HG03521 (cell line): Measurements from ENCODE around the gene RET.

ENCODE experiments used
- ATAC-seq: cut with Tn5 transposase; IDR thresholded peaks from one replicate; pipeline ENCODE4 v1.9.1; 2021; ENCODE audit warnings: mild to moderate bottlenecking, moderate library complexity; ENCODE audit not compliant: unreplicated experiment

The RET gene

GRCh38 chr10:43044448-43044921, 32.4 kb upstream of the RET start:
- ATAC-seq: no peak

- ATAC-seq: no peak
Observed at GRCh38 chr10:43044961-43045621, 31.8 kb upstream of the RET start.

- ATAC-seq: no peak
Observed at GRCh38 chr10:43045631-43046287, 31.1 kb upstream of the RET start.

GRCh38 chr10:43046288-43046991, 30.4 kb upstream of the RET start:
- ATAC-seq: no peak

- no peak for ATAC-seq
Observed at GRCh38 chr10:43047288-43047970, 29.4 kb upstream of the RET start.

- ATAC-seq: no peak
Observed at GRCh38 chr10:43048301-43049051, 28.4 kb upstream of the RET start.

GRCh38 chr10:43049081-43049551, 27.8 kb upstream of the RET start:
- ATAC-seq: no peak

- no peak for ATAC-seq
Observed at GRCh38 chr10:43050011-43050410, 26.9 kb upstream of the RET start.

GRCh38 chr10:43053825-43054224, 23.0 kb upstream of the RET start:
- no peak for ATAC-seq

GRCh38 chr10:43054593-43054992, 22.3 kb upstream of the RET start:
- no peak for ATAC-seq

GRCh38 chr10:43055217-43055616, 21.7 kb upstream of the RET start:
- no peak for ATAC-seq

- ATAC-seq: no peak
Observed at GRCh38 chr10:43055991-43056567, 20.8 kb upstream of the RET start.

- no peak for ATAC-seq
Observed at GRCh38 chr10:43056568-43057011, 20.3 kb upstream of the RET start.

GRCh38 chr10:43057231-43057711, 19.6 kb upstream of the RET start:
- no peak for ATAC-seq

- no peak for ATAC-seq
Observed at GRCh38 chr10:43057831-43058340, 19.0 kb upstream of the RET start.

GRCh38 chr10:43058716-43059335, 18.0 kb upstream of the RET start:
- no peak for ATAC-seq

- no peak for ATAC-seq
Observed at GRCh38 chr10:43059336-43059720, 17.5 kb upstream of the RET start.

GRCh38 chr10:43059828-43060227, 17.0 kb upstream of the RET start:
- ATAC-seq: no peak

- ATAC-seq: no peak
Observed at GRCh38 chr10:43060291-43060690, 16.6 kb upstream of the RET start.
